Measurements from ENCODE around the gene MYO1B.
"Not testable (repeated sequence)": the region's sequence is repeated elsewhere in the genome, so short reads cannot be mapped to it uniquely, and the experiment has no call there.

Gene MYO1B

DNA sequence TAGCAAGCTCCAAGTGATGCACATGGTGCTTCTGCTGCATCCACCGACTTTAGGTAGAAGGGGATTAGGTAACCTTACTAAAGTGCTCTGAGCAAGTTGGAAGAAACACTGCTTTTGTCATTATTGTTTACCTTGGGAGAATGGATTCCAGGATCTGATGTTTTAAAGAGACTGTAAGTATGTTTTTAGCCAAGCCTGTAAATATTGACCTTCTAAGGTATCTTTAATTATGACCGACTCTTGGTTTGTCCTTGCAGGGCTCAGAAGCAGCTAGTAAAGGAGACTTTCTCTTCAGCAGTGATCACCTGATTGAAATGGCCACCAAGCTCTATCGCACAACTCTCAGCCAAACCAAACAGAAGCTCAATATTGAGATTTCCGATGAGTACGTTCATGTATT, 170.7 kb downstream of the MYO1B start:
- DNase-seq: no peak

DNA sequence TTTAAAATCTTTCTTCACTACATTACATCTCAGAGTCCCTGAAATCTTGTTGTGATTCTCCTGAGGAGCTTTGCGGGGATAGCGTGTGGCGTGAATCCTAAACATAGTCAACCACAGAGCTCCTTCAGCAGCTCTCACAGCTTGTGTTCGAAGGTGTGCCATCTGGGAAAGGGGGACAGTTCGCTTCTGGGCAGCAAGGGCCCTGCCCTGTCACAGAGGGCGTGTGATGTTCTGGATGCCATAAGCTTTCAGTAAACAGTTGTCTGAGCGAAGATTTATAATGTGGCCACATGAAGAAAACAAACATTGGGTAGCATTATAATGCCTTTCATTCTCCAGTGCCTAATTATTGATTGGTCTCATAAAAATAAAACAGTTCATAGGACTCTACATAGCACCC, 172.5 kb downstream of the MYO1B start:
- no peak for DNase-seq

DNA sequence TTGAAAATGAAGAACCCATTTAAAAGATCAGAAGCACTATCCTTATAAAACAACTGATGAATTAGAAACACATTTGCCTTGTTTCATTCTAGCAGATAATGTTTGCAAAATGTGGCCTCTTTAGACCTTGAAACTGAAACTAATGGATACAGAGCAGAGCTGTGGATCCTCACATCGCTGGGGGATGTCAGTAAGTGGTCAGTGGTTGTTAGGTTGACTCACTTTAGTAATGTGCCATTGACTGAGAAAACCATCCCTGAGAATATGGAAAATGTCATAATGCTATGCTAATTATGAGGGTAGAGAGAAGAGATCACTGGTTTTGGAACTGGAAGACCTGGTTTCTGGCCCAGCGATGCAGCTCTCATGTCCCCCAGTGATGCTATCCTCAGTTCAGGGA, 176.7 kb downstream of the MYO1B start:
- no peak for DNase-seq

DNA sequence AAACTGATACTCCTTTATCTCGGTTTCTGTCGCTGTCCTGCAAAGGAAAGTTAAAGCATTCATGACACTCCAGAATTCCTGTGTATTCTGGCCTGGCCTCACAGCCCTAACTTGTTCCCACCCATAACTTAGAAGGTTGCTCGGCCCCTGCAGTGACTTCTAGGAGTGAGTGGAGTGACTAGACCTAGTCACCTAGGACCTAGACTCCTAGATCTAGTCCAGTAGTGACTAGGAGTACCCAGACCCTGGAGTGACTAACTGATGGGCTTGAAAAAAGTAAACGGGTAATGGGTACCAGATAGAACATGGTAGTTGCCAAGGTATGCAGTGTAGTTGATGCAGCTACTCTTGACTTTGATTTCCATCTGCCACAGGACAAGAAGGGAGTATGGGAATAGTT, 181.8 kb downstream of the MYO1B start:
- DNase-seq: no peak

DNA sequence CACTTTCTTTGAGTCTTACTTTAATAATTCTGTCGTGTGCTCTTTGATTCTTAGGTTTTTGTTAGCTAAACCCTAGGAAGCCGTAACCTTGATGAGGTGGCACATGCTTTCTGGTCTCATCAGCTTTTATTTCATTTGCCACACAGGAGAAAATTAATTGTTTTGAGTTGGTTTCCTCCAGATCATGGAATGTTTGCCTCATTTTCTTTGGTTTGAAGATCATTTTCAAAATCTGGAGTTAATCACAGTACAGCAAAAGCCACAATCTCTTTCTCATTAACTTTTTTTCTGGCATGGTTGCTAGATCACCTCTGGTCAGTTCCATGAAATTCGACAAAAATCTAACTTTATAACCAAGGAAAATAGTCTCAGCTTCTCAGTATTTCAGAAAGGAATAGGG, 182.9 kb downstream of the MYO1B start:
- DNase-seq: no peak

DNA sequence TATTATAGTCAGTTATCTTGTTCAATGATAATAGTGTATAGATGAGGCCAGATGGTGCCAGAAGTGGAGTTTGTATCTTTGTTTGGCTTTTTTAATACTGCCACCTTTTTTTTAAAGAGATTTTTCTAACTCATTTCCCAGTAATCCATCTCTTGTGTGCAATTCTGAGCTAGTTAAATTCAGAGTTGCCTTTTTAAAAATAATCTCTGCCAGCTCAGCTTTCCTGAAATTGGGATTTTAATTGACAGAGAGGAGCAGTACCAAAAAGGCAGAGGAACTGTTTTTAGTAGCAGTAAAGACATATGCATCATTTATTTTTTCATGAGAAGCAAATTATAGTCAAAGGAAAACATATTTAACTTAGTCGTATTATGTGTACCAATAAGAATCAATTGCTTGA, 185.3 kb downstream of the MYO1B start:
- DNase-seq: no peak

DNA sequence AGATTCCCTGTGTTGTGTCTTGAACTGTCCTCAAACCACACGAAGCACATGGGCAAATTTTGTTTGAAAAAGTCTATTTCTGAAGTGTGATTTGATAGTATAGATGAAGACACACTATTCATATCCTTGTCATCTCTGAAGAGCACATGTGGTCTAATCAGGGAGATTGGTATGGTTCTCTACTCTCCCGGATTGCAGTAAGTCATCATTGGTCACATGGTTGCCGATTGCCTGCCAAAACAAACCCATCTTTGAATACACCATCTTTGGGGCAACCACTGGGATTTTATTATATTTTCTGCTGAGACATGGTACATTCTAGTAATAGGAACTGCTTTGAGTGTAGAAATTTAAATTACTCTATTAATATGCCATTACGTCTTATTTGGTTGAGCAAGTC, 186.9 kb downstream of the MYO1B start:
- no peak for DNase-seq

DNA sequence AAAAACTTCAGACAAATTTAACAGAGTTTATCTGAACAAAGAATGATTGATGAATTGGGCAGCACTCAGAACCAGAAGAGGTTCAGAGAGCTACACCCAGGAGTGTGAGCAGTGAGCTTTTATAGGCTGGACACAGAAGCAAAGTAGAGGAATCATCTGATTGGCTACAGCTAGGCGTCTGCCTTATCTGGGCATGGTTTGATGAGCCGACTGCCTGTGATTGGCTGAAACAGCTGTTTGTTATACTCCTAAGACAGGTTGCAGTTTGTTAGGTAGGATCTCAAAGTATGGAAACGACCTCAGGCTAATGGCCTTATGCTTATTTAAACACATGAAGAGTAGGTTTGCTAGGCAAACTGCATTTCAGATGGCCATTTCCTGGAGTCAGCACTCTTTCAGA, 188.9 kb downstream of the MYO1B start:
- DNase-seq: no peak

DNA sequence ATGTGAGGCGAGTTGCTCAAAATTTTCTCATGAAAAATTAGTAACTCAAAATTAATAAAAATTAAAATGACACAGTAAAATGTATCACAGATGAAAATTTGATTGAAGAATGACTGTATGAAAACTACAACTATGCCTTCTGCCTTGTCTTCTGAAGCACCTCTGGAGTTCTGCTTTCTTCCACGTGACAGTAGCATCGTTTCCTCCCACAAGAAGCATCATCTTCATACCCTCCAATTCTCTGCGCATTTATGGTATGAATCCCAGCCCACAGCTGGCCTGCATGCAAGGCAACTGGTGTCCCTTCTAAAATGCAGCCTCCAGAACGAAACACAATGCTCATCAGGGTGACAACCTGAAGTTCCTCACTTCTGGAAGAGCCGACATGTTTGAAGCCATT, 189.9 kb downstream of the MYO1B start:
- no peak for DNase-seq

DNA sequence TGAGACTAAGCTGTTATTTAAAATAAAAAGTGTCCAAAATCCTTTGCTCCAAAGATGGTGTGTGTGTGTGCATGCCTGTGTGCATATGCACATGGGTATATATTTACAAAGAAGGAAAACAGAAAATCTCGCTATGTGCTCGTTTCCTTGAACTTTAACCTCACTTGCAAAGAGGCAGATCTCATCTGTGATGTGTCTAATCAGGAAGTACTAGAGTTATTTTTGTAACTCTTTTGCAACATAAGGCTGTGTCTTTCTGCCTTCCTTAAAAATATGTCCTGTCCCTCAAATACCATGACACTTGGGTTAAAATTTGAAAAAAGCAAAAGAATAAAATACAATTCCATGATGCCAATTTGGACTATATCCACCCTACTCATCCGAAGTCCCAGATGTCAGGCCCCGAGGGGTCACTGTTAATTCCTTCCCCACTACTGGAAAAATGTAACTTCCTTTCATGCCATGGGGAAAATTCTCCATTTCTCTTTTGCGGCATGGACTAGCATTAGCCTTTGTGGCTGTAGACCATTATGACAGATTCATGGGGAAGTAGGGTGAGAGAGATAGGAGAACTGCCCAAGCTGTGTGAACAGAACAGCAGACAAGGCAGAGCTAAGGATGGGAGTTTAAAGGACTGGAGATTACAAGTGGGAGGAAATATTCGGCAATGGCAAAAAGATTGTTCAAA, 191.3 kb downstream of the MYO1B start:
- DNase-seq: peak; percentile 72

DNA sequence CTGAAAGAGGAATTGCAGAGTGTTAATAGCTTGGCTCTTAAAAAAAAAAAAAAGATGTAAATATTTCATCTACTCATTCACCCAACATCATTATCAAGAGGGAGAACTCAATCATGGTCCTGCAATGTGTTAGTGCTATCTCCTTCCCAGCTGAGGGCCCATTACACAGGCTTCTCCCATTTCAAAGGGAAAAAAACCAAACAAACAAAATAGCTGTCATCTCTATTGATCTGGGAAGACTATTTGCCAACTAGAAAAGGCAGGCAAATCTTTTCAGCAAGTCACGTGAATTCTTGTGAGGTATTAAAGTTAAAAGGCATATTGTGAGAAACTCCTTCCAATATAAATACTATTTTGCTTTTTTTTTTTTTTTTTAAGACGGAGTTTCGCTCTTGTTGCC, 194.3 kb downstream of the MYO1B start:
- DNase-seq: no peak

DNA sequence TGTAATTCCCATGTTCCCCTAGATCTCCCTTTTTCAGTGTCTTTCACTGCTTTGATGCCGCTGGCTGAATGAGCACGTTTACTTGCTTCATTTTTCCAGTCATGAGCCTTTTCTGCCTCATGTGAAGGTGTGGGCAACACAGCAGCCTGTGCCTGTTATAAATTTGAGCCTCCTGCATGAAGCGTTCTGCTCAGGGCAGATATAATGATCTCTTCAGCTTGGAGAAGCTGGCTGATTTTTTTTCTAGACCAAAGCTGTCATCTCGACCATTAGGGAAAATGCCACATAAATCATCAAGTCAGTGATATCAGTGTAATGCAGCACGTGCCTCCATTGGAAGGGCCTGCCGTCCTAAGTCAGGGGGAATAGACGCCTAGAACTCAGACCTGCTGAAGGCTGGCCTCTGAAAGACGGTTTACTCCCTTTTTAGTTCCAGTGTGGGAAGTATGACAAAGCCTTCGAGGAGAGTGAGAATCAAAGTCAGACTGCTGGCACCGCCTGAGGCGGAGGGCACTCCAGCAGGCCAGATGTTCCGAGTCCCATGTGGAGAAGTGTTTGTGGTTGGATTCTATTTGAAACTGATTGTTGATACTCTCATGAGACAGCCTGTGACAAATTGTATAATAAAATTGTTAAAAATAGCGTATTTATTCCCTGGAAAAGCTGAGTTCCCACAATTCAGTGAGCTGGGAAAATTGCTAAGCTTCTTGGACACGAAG, 196.5 kb downstream of the MYO1B start:
- DNase-seq: no peak

DNA sequence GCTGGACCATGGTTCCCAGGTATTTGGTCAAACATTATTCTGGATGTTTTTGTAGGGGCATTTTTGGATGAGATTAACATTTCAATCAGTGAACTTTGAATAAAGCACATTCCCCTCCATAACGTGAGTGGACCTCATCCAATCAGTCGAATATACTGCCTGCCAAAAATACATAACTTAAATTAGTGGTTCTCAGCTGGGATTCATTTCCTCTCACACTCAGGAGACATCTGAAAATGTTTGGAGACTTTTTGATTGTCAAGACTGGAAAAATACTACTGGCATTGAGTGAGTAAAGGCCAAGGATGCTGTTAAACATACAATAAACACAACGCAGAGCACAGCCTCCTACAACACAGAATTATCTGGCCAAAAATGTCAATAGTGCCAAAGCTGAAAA, 198.2 kb downstream of the MYO1B start:
- no peak for DNase-seq

DNA sequence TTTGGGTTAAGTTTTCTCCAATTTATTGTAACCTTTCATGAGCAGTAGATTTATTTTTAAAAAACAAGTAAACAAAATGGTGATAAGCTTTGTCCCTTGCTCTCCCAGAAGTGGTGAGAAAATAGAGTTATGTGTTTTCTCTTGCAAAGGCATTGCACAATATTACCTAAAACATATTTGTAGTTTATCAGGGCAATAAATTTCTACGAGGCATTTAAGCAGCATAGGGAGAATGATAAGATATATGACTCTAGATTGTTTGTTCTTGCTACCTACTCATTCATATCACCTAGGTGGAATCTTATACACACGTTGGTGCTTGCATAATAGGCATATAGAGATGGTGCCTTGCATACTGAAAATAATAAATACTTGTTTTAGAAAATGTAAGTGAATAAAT, 201.7 kb downstream of the MYO1B start:
- DNase-seq: no peak

DNA sequence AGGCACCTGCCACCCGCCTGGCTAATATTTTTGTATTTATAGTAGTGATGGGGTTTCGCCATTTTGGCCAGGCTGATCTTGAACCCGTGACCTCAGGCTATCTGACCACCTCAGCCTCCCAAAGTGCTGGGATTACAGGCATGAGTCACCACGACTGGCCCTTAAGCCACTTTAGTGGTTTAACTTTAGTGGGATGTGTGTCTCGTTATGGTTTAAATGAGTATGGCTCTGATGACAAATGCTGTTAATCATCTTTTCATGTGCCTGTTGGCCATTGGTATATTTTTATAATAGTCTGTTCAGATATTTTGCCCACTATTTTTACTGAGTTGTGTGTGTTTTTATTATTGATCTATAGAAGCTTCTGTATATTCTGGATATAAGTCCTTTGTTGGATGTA, 205.9 kb downstream of the MYO1B start:
- no peak for DNase-seq

DNA sequence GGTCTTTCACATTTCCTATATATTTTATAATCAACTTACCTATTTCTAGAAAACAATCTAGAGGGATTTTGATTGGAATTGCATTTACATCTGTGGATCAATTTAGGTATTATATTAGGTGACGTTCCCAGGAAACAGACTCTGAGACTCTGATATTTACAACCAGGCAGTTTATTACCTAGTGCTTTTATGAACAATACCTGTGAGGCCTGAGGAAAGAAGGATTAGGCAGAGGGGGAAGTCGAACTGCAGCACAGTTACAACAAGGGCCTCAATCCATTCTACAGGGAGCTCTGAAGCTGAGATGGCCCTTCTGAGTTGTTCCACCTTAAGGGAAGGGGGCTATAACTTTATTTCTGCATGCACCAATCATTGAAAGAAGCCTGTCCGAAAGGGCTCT, 206.9 kb downstream of the MYO1B start:
- no peak for DNase-seq

DNA sequence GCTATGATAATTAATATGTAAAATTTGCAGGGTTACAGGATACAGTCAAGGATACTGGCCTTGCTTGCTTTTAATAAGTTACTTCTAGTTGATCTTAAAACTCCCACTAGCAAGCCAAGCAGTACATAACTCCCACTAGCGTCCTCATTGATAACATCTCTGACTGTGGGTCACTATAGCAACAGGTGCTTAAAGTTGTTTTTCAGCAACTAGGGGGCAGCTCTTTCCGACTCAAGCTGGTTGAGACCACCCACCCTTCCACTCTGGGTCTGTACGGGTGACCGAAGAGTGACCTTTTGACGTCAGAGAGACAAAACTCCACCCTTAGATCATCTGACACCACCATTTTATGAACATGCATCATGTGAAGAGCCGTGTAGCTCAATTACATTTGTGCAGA, 208.6 kb downstream of the MYO1B start:
- no peak for DNase-seq

DNA sequence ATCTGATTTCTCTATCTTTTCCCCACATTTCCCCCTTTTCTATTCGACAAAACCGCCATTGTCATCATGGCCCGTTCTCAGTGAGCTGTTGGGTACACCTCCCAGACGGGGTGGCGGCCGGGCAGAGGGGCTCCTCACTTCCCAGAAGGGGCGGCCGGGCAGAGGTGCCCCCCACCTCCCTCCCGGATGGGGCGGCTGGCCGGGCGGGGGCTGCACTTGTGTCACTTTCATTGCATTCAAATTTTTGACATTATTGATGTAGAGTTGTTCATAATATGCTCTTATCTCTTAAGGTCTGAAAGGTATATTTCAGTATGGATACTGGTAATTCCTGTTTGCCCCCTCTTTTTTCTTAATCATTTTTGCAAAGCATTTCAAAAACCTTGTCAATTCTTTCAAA, 211.3 kb downstream of the MYO1B start:
- DNase-seq: not testable (repeated sequence)

DNA sequence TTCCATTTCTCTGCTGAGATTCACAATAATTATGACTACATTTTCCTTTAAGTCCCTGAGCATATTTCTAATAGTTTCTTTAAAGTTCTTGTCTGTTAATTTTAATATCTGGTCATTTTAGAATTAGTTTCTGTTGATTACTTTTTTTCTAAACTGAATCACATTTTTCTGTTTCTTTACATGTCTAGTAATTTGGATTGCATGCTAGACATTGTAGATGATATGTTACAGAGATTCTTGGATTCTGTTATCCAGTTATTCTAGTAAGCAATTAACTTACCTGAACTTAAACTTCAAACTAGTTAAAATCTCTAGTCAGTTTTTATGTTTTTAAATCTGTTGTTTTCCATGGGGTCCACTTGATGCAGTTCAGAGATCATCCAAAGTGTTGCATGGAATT, 214.0 kb downstream of the MYO1B start:
- DNase-seq: no peak

DNA sequence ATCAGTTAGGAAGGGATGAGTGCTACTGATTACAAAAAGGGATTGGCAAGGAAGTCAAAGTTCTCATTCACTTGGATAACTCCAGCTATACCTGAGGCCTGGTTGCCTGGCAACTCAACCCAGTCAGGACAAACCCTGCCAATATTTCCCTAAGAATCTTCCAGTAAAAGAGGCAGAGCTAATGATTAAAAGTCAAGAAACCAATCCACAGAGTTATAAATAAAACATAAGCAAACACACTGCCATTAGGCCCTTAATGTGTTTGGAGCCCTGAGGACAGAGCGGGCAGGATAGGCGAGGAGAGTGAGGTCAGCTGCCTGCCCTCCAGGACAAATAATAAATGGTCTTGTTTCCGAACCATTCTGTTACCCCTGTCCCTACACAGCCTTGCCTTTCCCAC, 217.2 kb downstream of the MYO1B start:
- no peak for DNase-seq

DNA sequence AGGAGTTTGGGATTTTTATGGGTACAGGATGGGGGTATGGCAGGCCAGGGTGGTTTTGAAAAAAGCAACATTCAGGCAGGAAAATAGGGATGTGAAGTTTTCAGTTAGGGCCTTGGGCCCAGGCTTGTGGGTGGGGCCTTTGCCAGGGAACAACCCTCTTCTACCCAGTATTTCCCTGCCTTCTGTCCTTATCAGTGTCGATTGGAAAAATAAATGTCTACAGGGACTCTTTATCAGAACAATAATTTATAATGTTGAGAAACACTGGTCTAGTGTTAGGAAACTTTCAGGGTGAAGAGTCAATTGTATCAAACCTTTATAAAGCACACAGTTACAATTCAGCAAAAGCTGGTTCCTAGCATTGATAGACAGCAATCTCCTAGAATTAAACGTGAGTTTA, 218.6 kb downstream of the MYO1B start:
- DNase-seq: no peak

DNA sequence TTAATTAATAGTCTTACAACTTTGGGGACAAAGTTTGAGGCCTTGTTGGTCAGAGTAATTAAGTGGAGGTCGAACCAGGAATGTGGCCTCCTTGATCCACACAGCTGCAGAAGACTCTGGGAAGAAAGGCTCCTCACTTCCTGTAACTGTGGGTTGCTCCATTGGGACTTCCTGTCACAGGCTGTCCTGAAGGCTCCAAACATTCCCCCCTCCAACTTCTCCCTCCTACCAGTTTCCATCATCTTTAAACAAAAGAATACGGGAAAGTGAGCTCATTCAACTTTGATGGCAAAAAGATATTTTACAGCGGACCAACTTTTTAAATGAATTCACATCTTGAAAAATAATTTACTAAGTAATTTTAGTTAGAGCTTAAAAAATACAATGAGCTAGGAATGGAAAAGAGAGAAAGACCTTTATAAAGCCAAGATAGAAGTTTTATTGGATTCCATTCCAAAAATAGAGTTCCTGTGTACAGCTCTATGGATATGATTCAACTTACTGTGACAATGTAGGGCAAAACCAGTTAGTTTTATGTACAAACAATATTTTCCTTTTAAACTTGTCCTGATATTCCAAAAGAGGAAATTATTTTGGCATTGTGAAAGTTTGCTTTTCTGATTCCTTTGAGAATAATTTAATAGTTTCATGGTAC, 220.7 kb downstream of the MYO1B start:
- no peak for DNase-seq

DNA sequence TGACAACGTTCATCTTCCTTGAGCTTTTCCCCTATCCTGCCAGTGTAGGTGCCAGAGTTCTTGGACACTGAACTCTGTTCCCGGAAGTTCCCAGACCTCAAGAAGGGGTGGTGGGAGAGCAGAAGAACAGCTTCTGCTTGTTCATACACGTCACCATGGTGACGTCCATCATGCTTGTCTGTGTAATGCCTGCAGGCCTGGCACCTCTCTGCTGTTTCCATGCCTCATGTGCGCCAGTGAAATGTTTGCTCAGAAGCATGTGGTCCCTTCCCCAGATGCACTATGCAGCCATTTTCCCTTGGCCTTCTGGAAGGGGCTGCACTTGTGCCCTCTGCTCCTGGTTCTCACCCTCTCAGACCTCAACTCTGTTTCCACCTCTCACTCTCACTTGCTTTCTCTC, 221.9 kb downstream of the MYO1B start:
- DNase-seq: no peak

DNA sequence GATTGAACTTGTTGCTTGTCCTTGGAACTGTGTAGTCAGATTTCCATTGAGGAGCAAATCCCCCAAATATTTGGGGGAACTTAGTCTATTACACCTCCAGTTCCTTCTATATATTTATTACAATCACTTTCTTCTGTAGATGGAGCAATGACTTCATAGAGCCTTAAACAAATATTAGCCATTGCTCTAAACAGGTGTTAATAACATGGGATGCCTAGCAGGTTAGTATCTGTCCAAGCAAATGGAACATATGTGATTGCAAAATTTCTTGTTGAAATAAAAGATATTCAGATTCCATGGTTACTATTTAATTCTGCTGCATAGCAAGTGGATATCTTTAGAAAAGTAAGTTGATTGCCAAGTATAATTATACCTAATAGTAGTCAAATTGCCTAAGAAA, 225.1 kb downstream of the MYO1B start:
- no peak for DNase-seq

DNA sequence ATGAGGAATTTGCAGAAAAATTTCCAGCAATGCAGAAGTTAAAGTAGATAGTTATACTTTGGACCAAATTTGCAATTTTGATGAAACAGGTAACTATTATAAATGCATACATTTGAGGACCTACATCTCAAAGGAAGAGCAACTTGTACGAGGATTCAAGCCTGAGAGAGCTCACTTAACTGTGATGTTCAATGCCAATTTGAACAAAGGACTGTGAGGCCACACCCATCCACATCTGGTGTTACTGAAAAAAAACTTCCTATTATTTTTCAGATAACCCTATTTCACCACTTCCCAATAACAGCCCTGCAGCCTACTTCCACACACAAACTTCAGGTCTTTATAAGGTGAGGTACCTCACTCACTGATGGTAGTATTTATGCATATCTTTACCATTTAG, 229.3 kb downstream of the MYO1B start:
- no peak for DNase-seq

All from inflammatory macrophage treated with lipopolysaccharide for 4 hours (primary cell).